SK-N-SH (cell line): ENCODE measurements around the gene SLC1A2. TPM values are rescaled to one million over a fixed set of nuclear protein-coding genes. Genes with fewer than 3 reads are reported as not detected.

ENCODE experiments used
- CTCF ChIA-PET: fragments of 300-600, 350-600 bp; formaldehyde crosslinking; extraction: SDS; loops from one replicate; lab custom pipeline; 2021; lab: Yijun Ruan, JAX
- POLR2A ChIA-PET: fragments of 350-600 bp; sonication (Branson Sonifier 250); formaldehyde crosslinking; extraction: SDS; loops from one replicate; lab custom pipeline; 2020; ENCODE audit warnings: antibody characterized with exemption, inconsistent platforms; lab: Yijun Ruan, JAX
- DNase-seq: peaks from one replicate; pipeline ENCODE4 v3.0.0; 2012
- H2AFZ ChIP-seq: fragments of 200-600 bp; sonication (generic); 2 replicates; pipeline ENCODE4 v1.8.1; 2016; ENCODE audit warnings: antibody characterized with exemption, mild to moderate bottlenecking, low read depth
- H3F3A ChIP-seq: fragments of 200-600 bp; sonication (generic); replicated peaks from 2 replicates; pipeline ENCODE3; 2016; ENCODE audit warnings: antibody characterized with exemption, mild to moderate bottlenecking; ENCODE audit not compliant: insufficient read depth
- H3K27ac ChIP-seq, 2 experiments: fragments of 200-500 bp in 1 of 2; fragments of 200-600 bp in 1 of 2; sonication (Bioruptor generic) in 1 of 2; sonication (generic), shearing (Covaris generic) in 1 of 2; 2 replicates each; pipeline versions ENCODE4 v1.5.1 to v1.6.1; 2014 to 2016; ENCODE audit warnings: low read depth in 2 of 2, inconsistent platforms in 1 of 2, low read length in 1 of 2, mild to moderate bottlenecking in 1 of 2, mixed read lengths in 1 of 2
- H3K27me3 ChIP-seq: fragments of 200-600 bp; sonication (generic), shearing (Covaris generic); 2 replicates; pipeline ENCODE4 v1.6.1; 2016; ENCODE audit warnings: mixed run types; ENCODE audit not compliant: insufficient read depth
- H3K36me3 ChIP-seq, 2 experiments: fragments of 200-500 bp in 1 of 2; fragments of 200-600 bp in 1 of 2; sonication (Bioruptor generic) in 1 of 2; sonication (generic) in 1 of 2; replicated peaks in 1 of 2; 2 replicates each; pipeline versions ENCODE3 to v1.5.1; 2014 to 2016; ENCODE audit warnings: low read length in 1 of 2, mild to moderate bottlenecking in 1 of 2; ENCODE audit not compliant: insufficient read depth in 2 of 2, control insufficient read depth in 1 of 2
- H3K4me1 ChIP-seq, 2 experiments: fragments of 200-500 bp in 1 of 2; fragments of 200-600 bp in 1 of 2; sonication (Bioruptor generic) in 1 of 2; sonication (generic), shearing (Covaris generic) in 1 of 2; 2 replicates each; pipeline versions ENCODE4 v1.5.1 to v1.6.1; 2014 to 2016; ENCODE audit warnings: low read depth in 1 of 2, low read length in 1 of 2, mixed run types in 1 of 2; ENCODE audit not compliant: insufficient read depth in 2 of 2, control insufficient read depth in 1 of 2
- H3K4me2 ChIP-seq: fragments of 200-600 bp; sonication (generic), shearing (Covaris generic); 2 replicates; pipeline ENCODE4 v1.6.1; 2017; ENCODE audit warnings: mixed run types
- H3K4me3 ChIP-seq, 2 experiments: fragments of 200-500 bp in 1 of 2; fragments of 200-600 bp in 1 of 2; sonication (Bioruptor generic) in 1 of 2; sonication (generic), shearing (Covaris generic) in 1 of 2; 2 replicates each; pipeline versions ENCODE4 v1.5.1 to v1.8.1; 2014 to 2016; ENCODE audit warnings: low read depth in 2 of 2, inconsistent platforms in 1 of 2, low read length in 1 of 2, mild to moderate bottlenecking in 1 of 2, mixed read lengths in 1 of 2, moderate library complexity in 1 of 2
- H3K79me2 ChIP-seq: fragments of 200-600 bp; sonication (generic); 2 replicates; pipeline ENCODE4 v1.8.1; 2017; ENCODE audit warnings: mild to moderate bottlenecking; ENCODE audit not compliant: insufficient read depth
- H3K9ac ChIP-seq: fragments of 200-600 bp; sonication (generic); 2 replicates; pipeline ENCODE4 v1.6.1; 2017; ENCODE audit warnings: mixed run types
- H3K9me2 ChIP-seq: fragments of 200-600 bp; sonication (generic); 2 replicates; pipeline ENCODE4 v1.6.1; 2017; ENCODE audit warnings: mixed run types
- H3K9me3 ChIP-seq: fragments of 200-600 bp; sonication (generic); 2 replicates; pipeline ENCODE4 v1.6.1; 2017; ENCODE audit warnings: mixed run types, mild to moderate bottlenecking, moderate library complexity
- H4K20me1 ChIP-seq: fragments of 200-600 bp; sonication (generic); 2 replicates; pipeline ENCODE4 v1.6.1; 2017; ENCODE audit warnings: mild to moderate bottlenecking, mixed run types; ENCODE audit not compliant: insufficient read depth
- EP300 ChIP-seq, 2 experiments: IDR thresholded peaks; 2 replicates each; pipeline versions ENCODE4 v1.4.0 to v1.6.1; 2012; ENCODE audit warnings: borderline replicate concordance in 1 of 2, low read depth in 1 of 2, low read length in 1 of 2
- FOSL2 ChIP-seq: IDR thresholded peaks from 2 replicates; pipeline ENCODE4 v1.4.0; 2012; ENCODE audit warnings: low read depth, mild to moderate bottlenecking, moderate library complexity, borderline replicate concordance
- FOXM1 ChIP-seq: IDR thresholded peaks from 2 replicates; pipeline ENCODE4 v1.4.0; 2012; ENCODE audit warnings: low read depth, mild to moderate bottlenecking
- GATA2 ChIP-seq: sonication (generic); formaldehyde crosslinking; IDR thresholded peaks from 2 replicates; pipeline ENCODE4 v1.5.0; 2020; ENCODE audit warnings: mild to moderate bottlenecking, missing genetic modification reagents
- NFIC ChIP-seq: IDR thresholded peaks from 2 replicates; pipeline ENCODE4 v1.4.0; 2012; ENCODE audit warnings: borderline replicate concordance
- NRF1 ChIP-seq: IDR thresholded peaks from 2 replicates; pipeline ENCODE4 v1.6.1; 2012; ENCODE audit warnings: low read depth, mild to moderate bottlenecking, low read length
- RAD21 ChIP-seq: IDR thresholded peaks from 2 replicates; pipeline ENCODE4 v1.6.1; 2012; ENCODE audit warnings: mild to moderate bottlenecking, low read length
- RFX5 ChIP-seq: IDR thresholded peaks from 2 replicates; pipeline ENCODE4 v1.6.1; 2012; ENCODE audit warnings: mild to moderate bottlenecking, improper control_type of control experiment, low read length
- RXRA ChIP-seq: IDR thresholded peaks from 2 replicates; pipeline ENCODE4 v1.4.0; 2012; ENCODE audit warnings: low read depth, mild to moderate bottlenecking, borderline replicate concordance
- TAF1 ChIP-seq: IDR thresholded peaks from 2 replicates; pipeline ENCODE4 v1.6.1; 2012; ENCODE audit warnings: low read depth, mild to moderate bottlenecking, low read length, moderate library complexity, borderline replicate concordance
- TCF12 ChIP-seq: IDR thresholded peaks from 2 replicates; pipeline ENCODE4 v1.4.0; 2012
- YY1 ChIP-seq: IDR thresholded peaks from 2 replicates; pipeline ENCODE4 v1.4.0; 2012; ENCODE audit warnings: low read depth, mild to moderate bottlenecking
- WGBS: methylation state at CpG from one replicate; pipeline ENCODE4 v1.1.6; 2017; ENCODE audit warnings: low lambda C conversion rate; 5-methylcytosine and 5-hydroxymethylcytosine counted together
- polyA plus RNA-seq, 3 experiments: library from polyadenylated mRNA; depleted of rRNA; stranded (reverse); fragments of >200 nt; gene quantifications; 2 replicates each; pipeline ENCODE4 v1.2.3, GENCODE V29; 2012
- TF ChIP-seq, protein P1 (sequence below): fragments of 150-350 bp; IDR thresholded peaks from 2 replicates; pipeline ENCODE4 v1.6.1; 2016; ENCODE audit warnings: mild to moderate bottlenecking, low read depth, low read length
- TF ChIP-seq, protein P2 (sequence below): IDR thresholded peaks from 2 replicates; pipeline ENCODE4 v1.4.0; 2012; ENCODE audit warnings: low read depth, borderline replicate concordance
- TF ChIP-seq, protein P3 (sequence below): IDR thresholded peaks from 2 replicates; pipeline ENCODE4 v1.6.1; 2012; ENCODE audit warnings: mild to moderate bottlenecking, low read depth, low read length, moderate library complexity
- TF ChIP-seq, protein P4 (sequence below): fragments of 150-350 bp; IDR thresholded peaks from 2 replicates; pipeline ENCODE4 v1.6.1; 2017; ENCODE audit warnings: antibody characterized with exemption, low read length, low read depth, borderline replicate concordance

Gene SLC1A2
- polyA plus RNA-seq, 1 of the 3 experiments (the other 2 are of a cell fraction) = under 0.01 TPM

DNA sequence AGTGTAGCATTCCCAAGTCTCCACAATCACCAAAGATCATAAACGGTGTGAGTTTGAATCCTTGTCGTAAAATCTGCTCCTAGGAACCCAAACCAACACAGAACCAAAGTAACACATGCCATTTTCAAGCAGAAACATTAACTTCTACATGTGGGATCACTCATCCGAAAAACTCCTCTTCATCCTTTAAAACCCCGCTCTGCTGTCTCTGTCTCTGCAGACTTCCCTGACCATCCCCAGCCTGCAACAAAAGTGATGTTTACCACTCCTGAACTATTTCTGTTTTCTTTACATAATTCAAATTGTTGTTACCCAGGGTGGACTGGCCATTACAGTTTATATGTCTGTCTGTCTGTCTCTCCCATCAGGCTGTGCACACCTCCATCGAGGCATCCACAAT is 54.0 kb downstream of the SLC1A2 start:
- 96% methylated on average over 5 of the region's 5 CpGs for WGBS
- Histone ChIP-seq H3K9ac (no peak overlapping the region), H3K27me3 (no peaks in the 10 kb centered on the region), H3K36me3 (no peaks in the 10 kb centered on the region), H3K79me2 (no peaks in the 10 kb centered on the region), H3K4me2 (no peak overlapping the region), H3K9me2 (no peaks in the 10 kb centered on the region), H3F3A (peaks cover 3% of the 10 kb centered on the region), H3K9me3 (no peaks in the 10 kb centered on the region), H3K27ac (no peak overlapping the region), H3K4me3 (no peak overlapping the region), H4K20me1 (no peaks in the 10 kb centered on the region), H2AFZ (no peak overlapping the region), H3K4me1 (peaks cover 3 to 8% of the 10 kb centered on the region in 2 experiments; a peak in 3 of 4 replicates)
- TF ChIP-seq NRF1 (no peak), TAF1 (no peak), RAD21 (no peak), RFX5 (no peak), YY1 (no peak), FOXM1 (no peak), TCF12 (no peak), NFIC (no peak), FOSL2 (no peak), GATA2 (CRISPR knock-in tag) (no peak), EP300 (IDR thresholded peaks at IDR 0.05; ENCODE audit: borderline replicate concordance in 1 of 2, low read depth in 1 of 2, low read length in 1 of 2) (no peak), RXRA (no peak)
- TF ChIP-seq, protein P1, sequence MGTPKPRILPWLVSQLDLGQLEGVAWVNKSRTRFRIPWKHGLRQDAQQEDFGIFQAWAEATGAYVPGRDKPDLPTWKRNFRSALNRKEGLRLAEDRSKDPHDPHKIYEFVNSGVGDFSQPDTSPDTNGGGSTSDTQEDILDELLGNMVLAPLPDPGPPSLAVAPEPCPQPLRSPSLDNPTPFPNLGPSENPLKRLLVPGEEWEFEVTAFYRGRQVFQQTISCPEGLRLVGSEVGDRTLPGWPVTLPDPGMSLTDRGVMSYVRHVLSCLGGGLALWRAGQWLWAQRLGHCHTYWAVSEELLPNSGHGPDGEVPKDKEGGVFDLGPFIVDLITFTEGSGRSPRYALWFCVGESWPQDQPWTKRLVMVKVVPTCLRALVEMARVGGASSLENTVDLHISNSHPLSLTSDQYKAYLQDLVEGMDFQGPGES = no peak
- TF ChIP-seq, protein P2, sequence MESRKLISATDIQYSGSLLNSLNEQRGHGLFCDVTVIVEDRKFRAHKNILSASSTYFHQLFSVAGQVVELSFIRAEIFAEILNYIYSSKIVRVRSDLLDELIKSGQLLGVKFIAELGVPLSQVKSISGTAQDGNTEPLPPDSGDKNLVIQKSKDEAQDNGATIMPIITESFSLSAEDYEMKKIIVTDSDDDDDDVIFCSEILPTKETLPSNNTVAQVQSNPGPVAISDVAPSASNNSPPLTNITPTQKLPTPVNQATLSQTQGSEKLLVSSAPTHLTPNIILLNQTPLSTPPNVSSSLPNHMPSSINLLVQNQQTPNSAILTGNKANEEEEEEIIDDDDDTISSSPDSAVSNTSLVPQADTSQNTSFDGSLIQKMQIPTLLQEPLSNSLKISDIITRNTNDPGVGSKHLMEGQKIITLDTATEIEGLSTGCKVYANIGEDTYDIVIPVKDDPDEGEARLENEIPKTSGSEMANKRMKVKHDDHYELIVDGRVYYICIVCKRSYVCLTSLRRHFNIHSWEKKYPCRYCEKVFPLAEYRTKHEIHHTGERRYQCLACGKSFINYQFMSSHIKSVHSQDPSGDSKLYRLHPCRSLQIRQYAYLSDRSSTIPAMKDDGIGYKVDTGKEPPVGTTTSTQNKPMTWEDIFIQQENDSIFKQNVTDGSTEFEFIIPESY = no peak
- TF ChIP-seq, protein P3, sequence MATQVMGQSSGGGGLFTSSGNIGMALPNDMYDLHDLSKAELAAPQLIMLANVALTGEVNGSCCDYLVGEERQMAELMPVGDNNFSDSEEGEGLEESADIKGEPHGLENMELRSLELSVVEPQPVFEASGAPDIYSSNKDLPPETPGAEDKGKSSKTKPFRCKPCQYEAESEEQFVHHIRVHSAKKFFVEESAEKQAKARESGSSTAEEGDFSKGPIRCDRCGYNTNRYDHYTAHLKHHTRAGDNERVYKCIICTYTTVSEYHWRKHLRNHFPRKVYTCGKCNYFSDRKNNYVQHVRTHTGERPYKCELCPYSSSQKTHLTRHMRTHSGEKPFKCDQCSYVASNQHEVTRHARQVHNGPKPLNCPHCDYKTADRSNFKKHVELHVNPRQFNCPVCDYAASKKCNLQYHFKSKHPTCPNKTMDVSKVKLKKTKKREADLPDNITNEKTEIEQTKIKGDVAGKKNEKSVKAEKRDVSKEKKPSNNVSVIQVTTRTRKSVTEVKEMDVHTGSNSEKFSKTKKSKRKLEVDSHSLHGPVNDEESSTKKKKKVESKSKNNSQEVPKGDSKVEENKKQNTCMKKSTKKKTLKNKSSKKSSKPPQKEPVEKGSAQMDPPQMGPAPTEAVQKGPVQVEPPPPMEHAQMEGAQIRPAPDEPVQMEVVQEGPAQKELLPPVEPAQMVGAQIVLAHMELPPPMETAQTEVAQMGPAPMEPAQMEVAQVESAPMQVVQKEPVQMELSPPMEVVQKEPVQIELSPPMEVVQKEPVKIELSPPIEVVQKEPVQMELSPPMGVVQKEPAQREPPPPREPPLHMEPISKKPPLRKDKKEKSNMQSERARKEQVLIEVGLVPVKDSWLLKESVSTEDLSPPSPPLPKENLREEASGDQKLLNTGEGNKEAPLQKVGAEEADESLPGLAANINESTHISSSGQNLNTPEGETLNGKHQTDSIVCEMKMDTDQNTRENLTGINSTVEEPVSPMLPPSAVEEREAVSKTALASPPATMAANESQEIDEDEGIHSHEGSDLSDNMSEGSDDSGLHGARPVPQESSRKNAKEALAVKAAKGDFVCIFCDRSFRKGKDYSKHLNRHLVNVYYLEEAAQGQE = no peak
- TF ChIP-seq, protein P4, sequence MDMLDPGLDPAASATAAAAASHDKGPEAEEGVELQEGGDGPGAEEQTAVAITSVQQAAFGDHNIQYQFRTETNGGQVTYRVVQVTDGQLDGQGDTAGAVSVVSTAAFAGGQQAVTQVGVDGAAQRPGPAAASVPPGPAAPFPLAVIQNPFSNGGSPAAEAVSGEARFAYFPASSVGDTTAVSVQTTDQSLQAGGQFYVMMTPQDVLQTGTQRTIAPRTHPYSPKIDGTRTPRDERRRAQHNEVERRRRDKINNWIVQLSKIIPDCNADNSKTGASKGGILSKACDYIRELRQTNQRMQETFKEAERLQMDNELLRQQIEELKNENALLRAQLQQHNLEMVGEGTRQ = no peak
- CTCF ChIA-PET = interaction anchor here (3.5 kb wide), 1 partner anchor 59 kb away, joined by 13 read pairs; no protein-coding TSS in a partner anchor
- POLR2A ChIA-PET = no interaction called here
- no peak for DNase-seq
